ENCODE results near the gene HEXIM2.

- no peak for TF ChIP-seq POLR2A (IDR thresholded peaks at IDR 0.05; ENCODE audit: low read depth, low read length)
- TF ChIP-seq POLR2AphosphoS5 (IDR thresholded peaks at IDR 0.05; ENCODE audit: low read depth, low read length), result no peak
- TF ChIP-seq SPI1 (IDR thresholded peaks at IDR 0.05; ENCODE audit: low read depth, low read length), result no peak
These were observed 34.5 kb upstream of the HEXIM2 start for GRCh38 chr17:45127207-45127547.
